Measurements from ENCODE around the gene THOC3.
A peak's percentile ranks its signal among the peaks of the same experiment; 100 is the strongest.
"Not testable (repeated sequence)": the region's sequence is repeated elsewhere in the genome, so short reads cannot be mapped to it uniquely, and the experiment has no call there.

The THOC3 gene

GRCh38 chr5:175967471-175968372, at the start of gene THOC3:
Gene THOC3 (minus strand): TSS chr5:175968315. CDS start chr5:175968208, 107 bp downstream.
- peak; percentile 35 to 69 for DNase-seq (ENCODE audit: low read depth in 1 of 2, low spot score in 1 of 2)

- DNase-seq (ENCODE audit: low read depth in 1 of 2, low spot score in 1 of 2), result not testable (repeated sequence)
These were observed 49.2 kb upstream of the THOC3 start for GRCh38 chr5:176017324-176017723.

- DNase-seq (ENCODE audit: low read depth in 1 of 2, low spot score in 1 of 2), result not testable (repeated sequence)
These were observed 46.2 kb upstream of the THOC3 start for GRCh38 chr5:176014360-176014759.

GRCh38 chr5:176011088-176011487, 43.0 kb upstream of the THOC3 start:
- not testable (repeated sequence) for DNase-seq (ENCODE audit: low read depth in 1 of 2, low spot score in 1 of 2)

GRCh38 chr5:176010202-176010601, 42.1 kb upstream of the THOC3 start:
- not testable (repeated sequence) for DNase-seq (ENCODE audit: low read depth in 1 of 2, low spot score in 1 of 2)

- not testable (repeated sequence) for DNase-seq (ENCODE audit: low read depth in 1 of 2, low spot score in 1 of 2)
These were observed 39.1 kb upstream of the THOC3 start for GRCh38 chr5:176007220-176007619.

- DNase-seq (ENCODE audit: low read depth in 1 of 2, low spot score in 1 of 2), result not testable (repeated sequence)
These were observed 38.7 kb upstream of the THOC3 start for GRCh38 chr5:176006819-176007218.

GRCh38 chr5:175997979-175998378, 29.9 kb upstream of the THOC3 start:
- DNase-seq (ENCODE audit: low read depth in 1 of 2, low spot score in 1 of 2), result not testable (repeated sequence)

- not testable (repeated sequence) for DNase-seq (ENCODE audit: low read depth in 1 of 2, low spot score in 1 of 2)
These were observed 29.4 kb upstream of the THOC3 start for GRCh38 chr5:175997495-175997894.

- DNase-seq (ENCODE audit: low read depth in 1 of 2, low spot score in 1 of 2), result not testable (repeated sequence)
These were observed 28.7 kb upstream of the THOC3 start for GRCh38 chr5:175996791-175997190.

- DNase-seq (ENCODE audit: low read depth in 1 of 2, low spot score in 1 of 2), result not testable (repeated sequence)
These were observed 27.4 kb upstream of the THOC3 start for GRCh38 chr5:175995506-175995905.

GRCh38 chr5:175979371-175979995, 11.4 kb upstream of the THOC3 start:
- not testable (repeated sequence) for DNase-seq (ENCODE audit: low read depth in 1 of 2, low spot score in 1 of 2)

GRCh38 chr5:175968381-175968780, 266 bp upstream of the THOC3 start:
- DNase-seq (ENCODE audit: low read depth in 1 of 2, low spot score in 1 of 2), result not testable (repeated sequence)

- not testable (repeated sequence) for DNase-seq (ENCODE audit: low read depth in 1 of 2, low spot score in 1 of 2)
These were observed 5.8 kb downstream of the THOC3 start for GRCh38 chr5:175962329-175962728.

GRCh38 chr5:175960228-175960627, 7.9 kb downstream of the THOC3 start:
- not testable (repeated sequence) for DNase-seq (ENCODE audit: low read depth in 1 of 2, low spot score in 1 of 2)

- not testable (repeated sequence) for DNase-seq (ENCODE audit: low read depth in 1 of 2, low spot score in 1 of 2)
These were observed 9.6 kb downstream of the THOC3 start for GRCh38 chr5:175958515-175958914.

- DNase-seq (ENCODE audit: low read depth in 1 of 2, low spot score in 1 of 2), result not testable (repeated sequence)
These were observed 14.0 kb downstream of the THOC3 start for GRCh38 chr5:175954107-175954506.

GRCh38 chr5:175952810-175953209, 15.3 kb downstream of the THOC3 start:
- DNase-seq (ENCODE audit: low read depth in 1 of 2, low spot score in 1 of 2), result not testable (repeated sequence)

GRCh38 chr5:175951339-175951969, 16.7 kb downstream of the THOC3 start:
- DNase-seq (ENCODE audit: low read depth in 1 of 2, low spot score in 1 of 2), result not testable (repeated sequence)

GRCh38 chr5:175948329-175949108, 19.6 kb downstream of the THOC3 start:
- DNase-seq (ENCODE audit: low read depth in 1 of 2, low spot score in 1 of 2), result not testable (repeated sequence)

- DNase-seq (ENCODE audit: low read depth in 1 of 2, low spot score in 1 of 2), result not testable (repeated sequence)
These were observed 24.9 kb downstream of the THOC3 start for GRCh38 chr5:175943253-175943652.
